NT2/D1 (cell line): ENCODE measurements around the gene P2RX7.

Source experiments
- DNase-seq: peaks from one replicate; pipeline ENCODE4 v3.0.0-alpha.2; 2011; ENCODE audit warnings: low read depth, low spot score
- H3K27me3 ChIP-seq: 2 replicates; pipeline ENCODE4 v1.6.0; 2011; ENCODE audit warnings: mild to moderate bottlenecking; ENCODE audit not compliant: insufficient read length, insufficient read depth
- H3K36me3 ChIP-seq: 2 replicates; pipeline ENCODE4 v1.6.1; 2011; ENCODE audit warnings: mild to moderate bottlenecking, low read length, mixed read lengths; ENCODE audit not compliant: insufficient read depth, insufficient read length
- H3K4me1 ChIP-seq: 2 replicates; pipeline ENCODE4 v1.5.1; 2011; ENCODE audit not compliant: insufficient read depth, insufficient read length
- H3K4me3 ChIP-seq: 2 replicates; pipeline ENCODE4 v1.5.1; 2011; ENCODE audit warnings: low read depth; ENCODE audit not compliant: insufficient read length
- H3K9ac ChIP-seq: 2 replicates; pipeline ENCODE4 v1.6.0; 2011; ENCODE audit warnings: low read depth; ENCODE audit not compliant: insufficient read length
- H3K9me3 ChIP-seq: 2 replicates; pipeline ENCODE4 v1.5.1; 2011; ENCODE audit warnings: mild to moderate bottlenecking, low read length; ENCODE audit not compliant: insufficient read depth
- SUZ12 ChIP-seq: IDR thresholded peaks from 2 replicates; pipeline ENCODE4 v1.6.1; 2011; ENCODE audit not compliant: insufficient read length, insufficient read depth; ENCODE audit errors: extremely low read depth
- YY1 ChIP-seq: IDR thresholded peaks from 2 replicates; pipeline ENCODE4 v1.6.1; 2011; ENCODE audit not compliant: insufficient read length, insufficient read depth
- ZNF274 ChIP-seq: IDR thresholded peaks from 2 replicates; pipeline ENCODE4 v1.6.1; 2011; ENCODE audit warnings: mild to moderate bottlenecking, low read depth, low read length

Gene P2RX7

DNA sequence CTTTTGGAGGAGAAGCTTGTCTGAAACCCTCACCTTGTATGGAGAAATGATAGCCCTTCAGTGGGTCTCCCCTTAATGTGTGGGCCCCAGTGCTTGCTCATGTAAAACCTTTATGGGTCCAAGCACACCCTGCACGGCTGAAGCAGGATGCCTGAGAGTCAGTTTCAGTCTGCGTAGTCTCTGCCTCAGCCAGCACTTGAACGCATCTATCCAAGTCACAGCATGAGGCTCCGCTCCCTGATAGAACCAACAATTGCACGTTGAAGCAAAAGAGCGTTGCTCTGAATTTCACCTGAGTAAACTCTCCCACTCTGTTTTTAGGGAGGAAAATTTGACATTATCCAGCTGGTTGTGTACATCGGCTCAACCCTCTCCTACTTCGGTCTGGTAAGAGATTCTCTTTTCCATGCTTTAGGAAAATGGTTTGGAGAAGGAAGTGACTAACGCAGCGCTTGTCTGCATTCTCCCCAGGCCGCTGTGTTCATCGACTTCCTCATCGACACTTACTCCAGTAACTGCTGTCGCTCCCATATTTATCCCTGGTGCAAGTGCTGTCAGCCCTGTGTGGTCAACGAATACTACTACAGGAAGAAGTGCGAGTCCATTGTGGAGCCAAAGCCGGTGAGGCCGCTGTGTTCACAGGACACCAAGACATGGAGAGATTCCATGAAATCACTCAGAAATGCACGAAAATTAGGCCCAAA is 44.3 kb downstream of the P2RX7 start:
- TF ChIP-seq YY1 (no peak), ZNF274 (no peak), SUZ12 (no peak)
- Histone ChIP-seq H3K9me3 (no peaks in the 10 kb centered on the region), H3K4me3 (no peak overlapping the region), H3K27me3 (no peaks in the 10 kb centered on the region), H3K36me3 (no peaks in the 10 kb centered on the region), H3K9ac (no peak overlapping the region), H3K4me1 (no peaks in the 10 kb centered on the region)
- DNase-seq = no peak

DNA sequence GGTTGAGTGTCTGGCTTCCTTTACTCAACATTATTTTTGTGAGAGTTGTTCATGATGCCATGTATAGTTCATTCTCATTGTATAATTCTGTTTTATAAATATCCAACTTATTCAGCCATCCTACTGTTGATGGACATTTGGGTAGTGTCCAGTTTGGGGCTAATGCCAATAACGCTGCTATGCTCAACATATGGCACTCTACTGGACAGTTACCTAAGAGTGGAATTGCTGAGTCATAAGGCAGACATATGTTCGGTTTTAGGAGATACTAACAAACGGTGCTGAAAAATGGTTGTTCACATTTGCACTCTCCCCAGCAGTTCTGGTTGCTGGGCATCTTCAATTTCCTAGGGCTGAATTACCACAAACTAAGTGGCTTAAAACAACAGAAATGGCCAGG is 48.5 kb downstream of the P2RX7 start:
- no peak for TF ChIP-seq ZNF274
- Histone ChIP-seq H3K9ac (no peak overlapping the region), H3K9me3 (no peaks in the 10 kb centered on the region), H3K36me3 (no peaks in the 10 kb centered on the region), H3K27me3 (no peaks in the 10 kb centered on the region), H3K4me3 (no peak overlapping the region), H3K4me1 (no peaks in the 10 kb centered on the region)
- DNase-seq = no peak

DNA sequence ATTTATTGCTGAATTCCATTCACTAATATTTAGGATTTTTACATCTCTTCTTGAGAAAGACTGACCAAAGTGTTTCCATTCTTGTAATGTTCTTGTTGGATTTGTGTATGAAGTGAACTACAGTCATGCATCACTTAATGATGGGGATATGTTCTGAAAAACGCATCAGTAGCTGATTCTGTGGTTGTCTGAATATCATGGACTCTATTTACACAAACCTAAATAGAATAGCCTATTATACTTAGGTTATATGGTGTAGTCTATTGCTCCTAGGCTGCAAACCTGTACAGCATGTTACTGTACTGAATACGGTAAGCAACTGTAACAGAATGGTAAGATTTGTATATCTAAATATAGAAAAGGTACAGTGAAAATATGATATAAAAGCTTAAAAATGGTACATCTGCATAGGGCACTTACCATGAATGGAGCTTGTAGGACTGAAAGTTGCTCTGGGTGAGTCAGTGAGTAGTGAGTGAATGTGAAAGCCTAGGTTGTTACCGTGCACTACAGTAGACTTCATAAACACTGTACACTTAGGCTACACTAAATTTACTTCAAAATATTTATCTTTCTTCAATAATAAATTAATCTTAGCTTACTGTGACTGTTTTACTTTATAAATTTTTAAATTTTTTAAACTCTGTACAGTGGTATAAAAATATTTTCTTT is 49.7 kb downstream of the P2RX7 start:
- no peak overlapping the region for H3K9ac ChIP-seq
- no peaks in the 10 kb centered on the region for H3K9me3 ChIP-seq
- no peak overlapping the region for H3K4me3 ChIP-seq
- DNase-seq = no peak
- TF ChIP-seq SUZ12 = no peak
- TF ChIP-seq YY1 = no peak
- no peak for TF ChIP-seq ZNF274
- H3K27me3 ChIP-seq = no peaks in the 10 kb centered on the region
- no peaks in the 10 kb centered on the region for H3K36me3 ChIP-seq
- no peaks in the 10 kb centered on the region for H3K4me1 ChIP-seq

DNA sequence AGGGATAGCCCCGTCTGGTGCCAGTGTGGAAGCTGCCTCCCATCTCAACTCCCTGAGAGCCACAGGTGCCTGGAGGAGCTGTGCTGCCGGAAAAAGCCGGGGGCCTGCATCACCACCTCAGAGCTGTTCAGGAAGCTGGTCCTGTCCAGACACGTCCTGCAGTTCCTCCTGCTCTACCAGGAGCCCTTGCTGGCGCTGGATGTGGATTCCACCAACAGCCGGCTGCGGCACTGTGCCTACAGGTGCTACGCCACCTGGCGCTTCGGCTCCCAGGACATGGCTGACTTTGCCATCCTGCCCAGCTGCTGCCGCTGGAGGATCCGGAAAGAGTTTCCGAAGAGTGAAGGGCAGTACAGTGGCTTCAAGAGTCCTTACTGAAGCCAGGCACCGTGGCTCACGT is 51.7 kb downstream of the P2RX7 start:
- TF ChIP-seq ZNF274 (no peak), YY1 (no peak), SUZ12 (no peak)
- no peak for DNase-seq
- no peaks in the 10 kb centered on the region for H3K4me1 ChIP-seq
- H3K9me3 ChIP-seq = no peaks in the 10 kb centered on the region
- H3K27me3 ChIP-seq = no peaks in the 10 kb centered on the region
- no peak overlapping the region for H3K9ac ChIP-seq
- H3K36me3 ChIP-seq = no peaks in the 10 kb centered on the region
- no peak overlapping the region for H3K4me3 ChIP-seq

DNA sequence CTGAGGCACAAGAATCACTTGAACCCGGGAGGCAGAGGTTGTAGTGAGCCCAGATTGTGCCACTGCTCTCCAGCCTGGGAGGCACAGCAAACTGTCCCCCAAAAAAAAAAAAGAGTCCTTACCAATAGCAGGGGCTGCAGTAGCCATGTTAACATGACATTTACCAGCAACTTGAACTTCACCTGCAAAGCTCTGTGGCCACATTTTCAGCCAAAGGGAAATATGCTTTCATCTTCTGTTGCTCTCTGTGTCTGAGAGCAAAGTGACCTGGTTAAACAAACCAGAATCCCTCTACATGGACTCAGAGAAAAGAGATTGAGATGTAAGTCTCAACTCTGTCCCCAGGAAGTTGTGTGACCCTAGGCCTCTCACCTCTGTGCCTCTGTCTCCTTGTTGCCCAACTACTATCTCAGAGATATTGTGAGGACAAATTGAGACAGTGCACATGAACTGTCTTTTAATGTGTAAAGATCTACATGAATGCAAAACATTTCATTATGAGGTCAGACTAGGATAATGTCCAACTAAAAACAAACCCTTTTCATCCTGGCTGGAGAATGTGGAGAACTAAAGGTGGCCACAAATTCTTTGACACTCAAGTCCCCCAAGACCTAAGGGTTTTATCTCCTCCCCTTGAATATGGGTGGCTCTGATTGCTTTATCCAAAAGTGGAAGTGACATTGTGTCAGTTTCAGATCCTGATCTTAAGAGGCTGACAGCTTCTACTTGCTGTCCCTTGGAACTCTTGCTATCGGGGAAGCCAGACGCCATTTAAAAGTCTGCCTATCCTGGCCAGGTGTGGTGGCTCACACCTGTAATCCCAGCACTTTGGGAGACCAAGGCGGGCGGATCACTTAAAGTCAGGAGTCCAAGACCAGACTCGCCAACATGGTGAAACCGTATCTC is 52.6 kb downstream of the P2RX7 start:
- Histone ChIP-seq H3K9me3 (no peaks in the 10 kb centered on the region), H3K4me3 (no peak overlapping the region), H3K27me3 (no peaks in the 10 kb centered on the region), H3K36me3 (no peaks in the 10 kb centered on the region), H3K4me1 (no peaks in the 10 kb centered on the region), H3K9ac (no peak overlapping the region)
- TF ChIP-seq ZNF274 (no peak), SUZ12 (no peak), YY1 (no peak)
- no peak for DNase-seq

DNA sequence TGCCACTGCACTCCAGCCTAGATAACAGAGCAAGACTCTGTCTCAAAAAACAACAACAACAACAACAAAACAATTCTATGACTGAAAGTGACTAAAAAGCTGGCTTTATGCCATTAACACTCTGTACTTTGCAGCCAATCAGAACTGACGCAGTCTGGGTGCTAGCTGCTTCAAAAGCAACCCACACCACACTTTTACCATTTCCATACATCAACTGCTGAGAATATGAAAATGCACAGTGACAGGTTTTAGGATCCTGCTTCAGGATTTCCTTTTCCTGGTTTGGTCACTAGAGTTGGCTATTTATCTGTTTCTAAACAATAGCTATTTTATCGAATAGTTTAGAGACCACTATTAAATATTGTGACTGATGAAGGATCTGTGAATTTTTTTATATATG is 54.1 kb downstream of the P2RX7 start:
- Histone ChIP-seq H3K4me1 (no peaks in the 10 kb centered on the region), H3K36me3 (no peaks in the 10 kb centered on the region), H3K4me3 (no peak overlapping the region), H3K9me3 (peaks cover 8% of the 10 kb centered on the region; the same call in 1 of the 2 replicates), H3K9ac (no peak overlapping the region), H3K27me3 (no peaks in the 10 kb centered on the region)
- no peak for DNase-seq
- TF ChIP-seq YY1 (no peak), SUZ12 (no peak), ZNF274 (no peak)

DNA sequence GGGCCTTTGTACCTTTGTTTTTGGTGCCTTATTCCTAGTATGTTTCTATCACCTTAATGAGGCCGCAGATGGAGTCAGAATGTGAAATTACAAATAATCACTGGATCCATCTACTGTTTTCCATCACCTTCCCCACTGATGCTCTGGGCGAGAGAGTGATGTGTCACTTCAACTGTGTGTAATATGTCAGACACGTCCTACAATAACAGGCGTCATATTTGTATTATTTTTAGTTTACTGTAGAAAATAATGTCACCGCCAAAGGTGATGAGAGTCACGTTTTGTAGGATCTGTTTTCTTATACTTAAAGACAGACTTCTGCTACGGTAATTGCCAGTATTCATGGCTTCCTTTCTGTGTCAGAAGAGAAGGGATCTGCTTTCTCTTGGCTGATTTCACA is 54.8 kb downstream of the P2RX7 start:
- no peak for DNase-seq
- Histone ChIP-seq H3K36me3 (no peaks in the 10 kb centered on the region), H3K27me3 (no peaks in the 10 kb centered on the region), H3K4me3 (no peak overlapping the region), H3K9me3 (peaks cover 8% of the 10 kb centered on the region; the same call in 1 of the 2 replicates), H3K9ac (no peak overlapping the region), H3K4me1 (no peaks in the 10 kb centered on the region)
- TF ChIP-seq YY1 = no peak
- no peak for TF ChIP-seq SUZ12
- TF ChIP-seq ZNF274 = no peak
